ENCODE measurements around the gene GPR37.

DNA sequence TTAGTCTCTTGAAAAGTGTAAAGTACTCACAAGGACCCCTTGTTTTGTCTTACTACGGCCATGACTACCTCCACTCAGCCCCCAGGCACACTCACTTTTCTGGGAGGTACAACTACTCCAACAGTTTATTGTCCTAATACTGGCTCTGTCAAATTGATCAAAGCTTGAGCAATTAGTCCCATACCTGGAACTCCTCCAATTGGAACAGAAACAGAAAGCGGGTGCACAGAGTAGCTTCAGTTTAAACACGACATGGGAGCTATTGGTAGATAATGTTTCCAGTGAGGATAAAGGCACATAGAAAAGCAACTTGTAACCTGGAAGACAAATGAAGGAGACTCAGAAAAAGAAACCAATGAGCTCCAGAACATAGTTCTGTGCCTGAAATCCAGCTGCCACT, 7.7 kb upstream of the GPR37 start:
- TF ChIP-seq, protein P1, sequence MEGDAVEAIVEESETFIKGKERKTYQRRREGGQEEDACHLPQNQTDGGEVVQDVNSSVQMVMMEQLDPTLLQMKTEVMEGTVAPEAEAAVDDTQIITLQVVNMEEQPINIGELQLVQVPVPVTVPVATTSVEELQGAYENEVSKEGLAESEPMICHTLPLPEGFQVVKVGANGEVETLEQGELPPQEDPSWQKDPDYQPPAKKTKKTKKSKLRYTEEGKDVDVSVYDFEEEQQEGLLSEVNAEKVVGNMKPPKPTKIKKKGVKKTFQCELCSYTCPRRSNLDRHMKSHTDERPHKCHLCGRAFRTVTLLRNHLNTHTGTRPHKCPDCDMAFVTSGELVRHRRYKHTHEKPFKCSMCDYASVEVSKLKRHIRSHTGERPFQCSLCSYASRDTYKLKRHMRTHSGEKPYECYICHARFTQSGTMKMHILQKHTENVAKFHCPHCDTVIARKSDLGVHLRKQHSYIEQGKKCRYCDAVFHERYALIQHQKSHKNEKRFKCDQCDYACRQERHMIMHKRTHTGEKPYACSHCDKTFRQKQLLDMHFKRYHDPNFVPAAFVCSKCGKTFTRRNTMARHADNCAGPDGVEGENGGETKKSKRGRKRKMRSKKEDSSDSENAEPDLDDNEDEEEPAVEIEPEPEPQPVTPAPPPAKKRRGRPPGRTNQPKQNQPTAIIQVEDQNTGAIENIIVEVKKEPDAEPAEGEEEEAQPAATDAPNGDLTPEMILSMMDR (IDR thresholded peaks at IDR 0.05; ENCODE audit: low read depth, low read length): no peak
- no peak for TF ChIP-seq POLR2A (IDR thresholded peaks at IDR 0.05; ENCODE audit: extremely low read depth, insufficient read length)
- TF ChIP-seq MYC (IDR thresholded peaks at IDR 0.05; ENCODE audit: low read depth, low read length): no peak

Measured in NB4 (cell line).